ENCODE measurements around the gene FAM3A. TPM values are rescaled to one million over a fixed set of nuclear protein-coding genes. Genes with fewer than 3 reads are reported as not detected.
"Not testable (repeated sequence)": the region's sequence is repeated elsewhere in the genome, so short reads cannot be mapped to it uniquely, and the experiment has no call there.

The FAM3A gene
- total and polyA plus RNA-seq, 2 of the 8 experiments (the other 6 are each of a cell fraction or from before 2014, with no cell fraction given): 16.2 to 18.6 TPM

DNA sequence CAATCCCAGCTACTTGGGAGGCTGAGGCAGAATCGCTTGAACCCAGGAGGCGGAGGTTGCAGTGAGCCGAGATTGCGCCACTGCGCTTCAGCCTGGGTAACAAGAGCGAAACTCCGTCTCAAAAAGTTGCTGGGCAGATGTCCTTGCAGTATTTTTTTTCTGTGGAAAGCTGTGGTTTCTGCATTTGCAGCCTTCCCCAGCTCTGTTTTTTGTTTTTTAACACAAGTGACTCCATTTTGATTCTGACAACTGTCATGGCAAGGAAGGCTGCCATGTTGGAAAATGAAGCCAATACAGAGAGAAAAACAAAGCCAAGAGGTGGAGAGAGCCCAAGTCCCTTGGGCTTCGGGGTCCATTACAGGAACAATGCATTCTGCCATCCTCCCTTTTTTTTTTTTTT is 13.9 kb downstream of the FAM3A start:
- no peak overlapping the region for H3K56ac ChIP-seq (replicated peaks; ENCODE audit: insufficient read length, low read depth, low read length)

DNA sequence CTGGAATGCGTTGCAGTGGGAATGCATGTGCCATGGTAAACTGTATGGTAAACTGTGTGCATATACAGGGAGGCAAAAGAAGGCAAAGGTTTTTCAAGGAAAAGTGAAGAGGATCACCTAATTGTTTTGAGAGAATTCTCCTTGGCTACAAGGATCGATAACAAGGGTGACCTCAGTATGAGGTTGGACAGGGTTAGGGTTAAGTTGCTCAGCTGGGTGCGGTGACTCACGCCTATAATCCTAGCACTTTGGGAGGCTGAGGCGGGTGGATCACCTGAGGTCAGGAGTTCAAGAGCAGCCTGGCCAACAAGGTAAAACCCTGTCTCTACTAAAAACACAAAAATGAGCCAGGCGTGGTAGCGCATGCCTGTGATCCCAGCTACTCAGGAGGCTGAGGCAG is 14.6 kb downstream of the FAM3A start:
- H2BK15ac ChIP-seq (ENCODE audit: low read length); H2BK20ac ChIP-seq (ENCODE audit: low read length); H3K27me3 ChIP-seq (replicated peaks in 1 of 4; ENCODE audit: control insufficient read depth in 3 of 4, extremely low read depth in 1 of 4, insufficient read depth in 3 of 4, low read length in 3 of 4); H4K91ac ChIP-seq (replicated peaks; ENCODE audit: insufficient read length, low read length); H3K4me1 ChIP-seq (replicated peaks in 1 of 4; ENCODE audit: control insufficient read depth in 3 of 4, insufficient read depth in 4 of 4, low read length in 3 of 4); H2BK120ac ChIP-seq (replicated peaks; ENCODE audit: low read depth, low read length); H3K23ac ChIP-seq (ENCODE audit: insufficient read length); H3K36me3 ChIP-seq (ENCODE audit: control insufficient read depth in 2 of 4, insufficient read depth in 4 of 4, low read length in 3 of 4); H3K9me3 ChIP-seq (ENCODE audit: insufficient read depth in 2 of 2, low read depth in 1 of 2, low read length in 1 of 2); DNase-seq (ENCODE audit: low read depth in 1 of 2, low spot score in 2 of 2); H3K4me3 ChIP-seq (ENCODE audit: extremely low read depth in 1 of 4, insufficient read depth in 2 of 4, low read depth in 3 of 4, low read length in 4 of 4); H2AK5ac ChIP-seq (ENCODE audit: low read depth, low read length); POLR2A ChIA-PET (ENCODE audit: partially characterized antibody); H2BK12ac ChIP-seq (ENCODE audit: low read depth, low read length); CTCF ChIA-PET (ENCODE audit: partially characterized antibody); H3K14ac ChIP-seq (ENCODE audit: insufficient read length); H3K79me1 ChIP-seq (ENCODE audit: low read depth, low read length); H3K9ac ChIP-seq (replicated peaks in 1 of 4; ENCODE audit: extremely low read depth in 1 of 4, low read depth in 3 of 4, low read length in 3 of 4); H3K27ac ChIP-seq (ENCODE audit: low read depth, low read length); H4K8ac ChIP-seq (ENCODE audit: extremely low read depth, insufficient read depth, low read length); H3K79me2 ChIP-seq (ENCODE audit: control insufficient read depth in 1 of 2, insufficient read depth in 2 of 2, low read length in 2 of 2); H3K4ac ChIP-seq (replicated peaks; ENCODE audit: insufficient read length, low read depth, low read length); FAIRE-seq; H4K20me1 ChIP-seq (replicated peaks in 1 of 2; ENCODE audit: control insufficient read depth in 1 of 2, insufficient read depth in 2 of 2, low read length in 2 of 2); H2AFZ ChIP-seq (ENCODE audit: low read length); H4K5ac ChIP-seq (ENCODE audit: insufficient read length, low read depth, low read length); H3K18ac ChIP-seq (ENCODE audit: extremely low read depth, low read length); H3K56ac ChIP-seq (replicated peaks; ENCODE audit: insufficient read length, low read depth, low read length); H3K4me2 ChIP-seq (ENCODE audit: insufficient read depth in 1 of 2, low read depth in 2 of 2, low read length in 2 of 2); H3K23me2 ChIP-seq (ENCODE audit: low read depth, low read length); H2BK5ac ChIP-seq (ENCODE audit: low read depth, low read length): not testable (repeated sequence)
- WGBS, 2 experiments (ENCODE audit: extremely low coverage in 1 of 2, insufficient coverage in 1 of 2, insufficient read length in 1 of 2, insufficient replicate concordance in 2 of 2, low coverage in 1 of 2, low lambda C conversion rate in 2 of 2, missing lambda C conversion rate in 1 of 2): 90% methylated on average over 2 of the region's 7 CpGs; no CpG with 5 or more reads in 1 of the 2 experiments

More for the DNA sequence above, 13.9 kb downstream of the FAM3A start:
- no peak overlapping the region for H2AK5ac ChIP-seq (ENCODE audit: low read depth, low read length)
- H3K23me2 ChIP-seq (ENCODE audit: low read depth, low read length): no peaks in the 10 kb centered on the region
- no peaks in the 10 kb centered on the region for H4K20me1 ChIP-seq (replicated peaks in 1 of 2; ENCODE audit: control insufficient read depth in 1 of 2, insufficient read depth in 2 of 2, low read length in 2 of 2)
- H2BK20ac ChIP-seq (ENCODE audit: low read length): no peak overlapping the region
- POLR2A ChIA-PET (ENCODE audit: partially characterized antibody): no interaction called here
- FAIRE-seq (no peak), DNase-seq (ENCODE audit: low read depth in 1 of 2, low spot score in 2 of 2) (no peak)
- TF ChIP-seq KDM4A (IDR thresholded peaks at IDR 0.05; ENCODE audit: low read depth, low read length, severe bottlenecking) (no peak), CTBP2 (IDR thresholded peaks at IDR 0.05; ENCODE audit: borderline replicate concordance, insufficient read depth, insufficient read length, low read length) (no peak)
- H3K18ac ChIP-seq (ENCODE audit: extremely low read depth, low read length): no peak overlapping the region
- H3K79me2 ChIP-seq (ENCODE audit: control insufficient read depth in 1 of 2, insufficient read depth in 2 of 2, low read length in 2 of 2): no peaks in the 10 kb centered on the region
- H3K14ac ChIP-seq (ENCODE audit: insufficient read length): no peak overlapping the region
- no peak overlapping the region for H4K91ac ChIP-seq (replicated peaks; ENCODE audit: insufficient read length, low read length)
- CTCF ChIA-PET (ENCODE audit: partially characterized antibody): interaction anchor here (0.7 kb wide), 1 partner anchor 17 kb away, joined by 3 read pairs; no protein-coding TSS in a partner anchor
- no peaks in the 10 kb centered on the region for H3K9me3 ChIP-seq (ENCODE audit: insufficient read depth in 2 of 2, low read depth in 1 of 2, low read length in 1 of 2)
- H2BK120ac ChIP-seq (replicated peaks; ENCODE audit: low read depth, low read length): no peak overlapping the region
- H3K4ac ChIP-seq (replicated peaks; ENCODE audit: insufficient read length, low read depth, low read length): no peak overlapping the region
- H3K23ac ChIP-seq (ENCODE audit: insufficient read length): no peak overlapping the region
- no peak overlapping the region for H2BK12ac ChIP-seq (ENCODE audit: low read depth, low read length)
- H3K27ac ChIP-seq (ENCODE audit: low read depth, low read length): no peak overlapping the region
- H3K27me3 ChIP-seq (replicated peaks in 1 of 4; ENCODE audit: control insufficient read depth in 3 of 4, extremely low read depth in 1 of 4, insufficient read depth in 3 of 4, low read length in 3 of 4): no peaks in the 10 kb centered on the region
- H3K4me3 ChIP-seq (ENCODE audit: extremely low read depth in 1 of 4, insufficient read depth in 2 of 4, low read depth in 3 of 4, low read length in 4 of 4): no peak overlapping the region
- H2AFZ ChIP-seq (ENCODE audit: low read length): no peak overlapping the region
- WGBS, 2 experiments (ENCODE audit: extremely low coverage in 1 of 2, insufficient coverage in 1 of 2, insufficient read length in 1 of 2, insufficient replicate concordance in 2 of 2, low coverage in 1 of 2, low lambda C conversion rate in 2 of 2, missing lambda C conversion rate in 1 of 2): no CpG with 5 or more reads among the region's 8 CpGs
- no peak overlapping the region for H4K8ac ChIP-seq (ENCODE audit: extremely low read depth, insufficient read depth, low read length)
- no peak overlapping the region for H3K4me2 ChIP-seq (ENCODE audit: insufficient read depth in 1 of 2, low read depth in 2 of 2, low read length in 2 of 2)
- H3K4me1 ChIP-seq (replicated peaks in 1 of 4; ENCODE audit: control insufficient read depth in 3 of 4, insufficient read depth in 4 of 4, low read length in 3 of 4): no peaks in the 10 kb centered on the region
- no peaks in the 10 kb centered on the region; a peak in 1 of 8 replicates for H3K36me3 ChIP-seq (ENCODE audit: control insufficient read depth in 2 of 4, insufficient read depth in 4 of 4, low read length in 3 of 4)
- no peak overlapping the region for H2BK15ac ChIP-seq (ENCODE audit: low read length)
- H4K5ac ChIP-seq (ENCODE audit: insufficient read length, low read depth, low read length): no peak overlapping the region
- no peaks in the 10 kb centered on the region for H3K79me1 ChIP-seq (ENCODE audit: low read depth, low read length)
- H2BK5ac ChIP-seq (ENCODE audit: low read depth, low read length): no peak overlapping the region
- no peak overlapping the region for H3K9ac ChIP-seq (replicated peaks in 1 of 4; ENCODE audit: extremely low read depth in 1 of 4, low read depth in 3 of 4, low read length in 3 of 4)

Data from H1 (cell line).